Globus pallidus (tissue), 1 donor: ENCODE results near the gene AAK1.
"Not testable (repeated sequence)": the region's sequence is repeated elsewhere in the genome, so short reads cannot be mapped to it uniquely, and the experiment has no call there.

Experiments
- DNase-seq: peaks from one replicate; pipeline ENCODE4 v3.0.0-alpha.2; 2015; ENCODE audit warnings: low spot score

Gene AAK1

DNA sequence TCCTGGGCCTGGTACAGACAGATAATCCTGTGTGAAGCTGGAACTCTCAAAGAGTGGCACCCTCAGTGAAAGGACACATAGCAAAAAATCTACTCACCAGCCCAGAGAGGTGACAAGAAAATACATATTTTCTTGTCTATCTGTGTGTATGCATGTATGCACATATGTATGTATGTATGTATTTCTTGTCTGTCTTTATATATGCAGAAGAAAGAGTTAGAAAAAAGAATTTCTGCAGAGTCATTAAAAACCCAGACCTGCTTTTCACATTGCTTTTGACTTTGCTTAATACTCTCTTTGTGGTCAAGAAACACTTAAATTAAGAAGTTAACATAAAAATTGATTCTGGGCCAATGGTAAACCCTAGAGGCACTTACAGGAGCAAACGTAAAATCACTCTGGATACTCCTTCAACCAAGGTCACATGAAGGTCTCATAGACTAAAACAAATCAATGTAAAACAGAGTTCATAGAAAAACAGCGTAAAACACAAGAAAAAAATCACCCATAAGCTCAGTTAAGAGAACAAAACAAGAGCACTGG, 16.5 kb upstream of the AAK1 start:
- no peak for DNase-seq

DNA sequence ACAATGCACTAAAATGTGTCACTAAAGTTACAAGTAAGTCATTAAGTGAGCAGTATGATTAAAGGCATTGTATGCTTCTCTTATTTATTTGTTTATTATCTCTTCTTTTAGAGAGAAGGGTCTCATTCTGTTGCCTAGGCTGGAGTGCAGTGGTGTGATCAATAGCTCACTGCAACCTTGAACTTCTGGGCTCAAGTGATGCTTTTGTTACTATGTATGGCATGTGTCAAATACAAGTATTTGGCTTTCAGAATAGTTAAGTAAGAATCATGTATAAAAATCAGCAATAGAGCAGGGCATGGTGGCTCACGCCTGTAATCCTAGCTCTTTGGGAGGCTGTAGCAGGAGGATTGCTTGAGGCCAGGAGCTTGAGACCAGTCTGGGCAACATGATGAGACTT, 15.8 kb upstream of the AAK1 start:
- no peak for DNase-seq

DNA sequence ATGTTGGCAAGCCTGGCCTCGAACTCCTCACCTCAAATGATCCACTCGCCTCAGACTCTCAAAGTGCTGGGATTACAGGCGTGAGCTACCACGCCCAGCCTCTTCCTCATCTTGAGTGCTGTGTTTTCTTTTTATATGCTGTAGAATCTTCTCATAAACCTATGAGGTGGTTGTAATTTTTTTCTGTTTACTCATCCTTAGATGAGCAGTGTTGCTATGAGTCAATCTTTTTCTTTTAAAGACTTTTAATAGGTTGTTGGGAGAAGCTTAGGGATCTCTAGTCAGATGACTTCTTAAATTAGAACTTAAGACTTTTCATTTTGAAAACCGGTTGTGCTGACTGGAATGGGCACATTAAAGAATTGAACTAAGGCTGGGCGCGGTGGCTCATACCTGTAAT, 8.7 kb upstream of the AAK1 start:
- no peak for DNase-seq

DNA sequence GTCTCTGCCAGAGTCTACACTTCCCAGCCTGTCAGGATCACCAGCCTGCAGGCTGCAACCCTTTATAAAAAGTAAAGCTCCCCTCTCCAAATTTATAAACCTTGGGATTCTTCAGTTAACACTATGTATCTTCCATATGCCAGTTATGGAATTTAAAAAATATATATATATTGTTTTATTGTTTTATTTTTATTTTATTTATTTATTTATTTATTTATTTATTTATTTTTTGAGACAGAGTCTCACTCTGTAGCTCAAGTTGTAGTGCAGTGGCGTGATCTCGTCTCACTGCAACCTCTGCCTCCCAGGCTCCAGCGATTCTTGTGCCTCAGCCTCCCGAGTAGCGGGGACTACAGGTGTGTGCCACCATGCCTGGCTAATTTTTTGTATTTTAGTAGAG, 3.7 kb upstream of the AAK1 start:
- DNase-seq: not testable (repeated sequence)

DNA sequence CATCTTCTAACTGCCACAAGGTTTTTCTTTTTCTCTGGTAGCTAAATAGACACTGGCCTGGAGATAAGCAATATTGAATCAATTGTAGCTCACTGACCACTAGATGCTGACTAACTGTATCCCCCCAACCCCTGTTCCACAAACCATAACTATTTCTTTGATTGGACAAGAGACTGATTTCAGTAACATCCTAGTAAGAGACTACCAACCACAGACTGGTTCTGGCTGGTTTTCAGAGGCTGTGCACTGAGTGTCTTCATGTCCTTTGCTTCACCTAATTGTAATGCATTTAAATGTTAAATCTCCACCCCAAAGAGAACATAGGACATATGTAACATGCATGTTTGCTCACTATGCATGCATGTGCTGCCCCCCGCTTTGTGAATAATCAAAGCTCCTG, 3.2 kb upstream of the AAK1 start:
- DNase-seq: no peak

DNA sequence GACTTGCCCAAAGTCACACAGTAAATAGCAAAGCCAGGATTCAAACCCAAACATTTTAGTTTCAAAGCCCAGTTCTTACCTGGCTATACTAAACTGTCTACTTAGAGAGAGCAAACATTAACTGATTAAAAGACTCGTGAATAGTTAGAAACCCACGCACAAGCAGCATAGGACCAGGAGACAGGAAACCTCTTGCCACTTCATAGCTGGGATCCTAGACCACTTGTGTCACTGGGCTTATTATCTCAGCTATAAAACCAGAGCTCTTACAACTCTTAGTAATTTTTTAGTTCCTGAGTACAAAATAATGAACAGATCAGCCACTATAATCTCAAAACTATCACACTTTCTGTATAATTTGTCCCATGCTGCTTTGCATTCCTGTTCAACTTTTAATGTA, 2.4 kb upstream of the AAK1 start:
- no peak for DNase-seq

DNA sequence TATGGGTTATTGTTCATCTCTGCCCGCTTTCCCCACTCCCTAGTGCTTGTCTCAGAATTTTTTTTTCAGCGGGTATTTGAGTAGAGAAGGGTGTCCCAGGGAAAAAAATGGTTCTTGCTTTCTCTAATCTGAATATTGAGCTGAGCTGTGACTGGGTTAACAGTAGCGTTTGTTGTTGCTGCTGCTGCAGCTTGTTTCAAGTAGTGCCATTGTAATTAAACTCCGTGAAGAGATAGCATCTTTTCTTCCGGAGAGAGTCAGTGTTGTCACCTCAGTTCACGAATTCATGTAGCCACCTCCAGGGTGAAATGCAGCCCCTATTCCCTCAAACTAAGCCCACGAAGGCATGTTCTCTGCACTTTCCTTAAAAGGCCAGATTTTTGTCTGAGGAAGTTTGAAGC, 1.5 kb upstream of the AAK1 start:
- peak; percentile 47 for DNase-seq

DNA sequence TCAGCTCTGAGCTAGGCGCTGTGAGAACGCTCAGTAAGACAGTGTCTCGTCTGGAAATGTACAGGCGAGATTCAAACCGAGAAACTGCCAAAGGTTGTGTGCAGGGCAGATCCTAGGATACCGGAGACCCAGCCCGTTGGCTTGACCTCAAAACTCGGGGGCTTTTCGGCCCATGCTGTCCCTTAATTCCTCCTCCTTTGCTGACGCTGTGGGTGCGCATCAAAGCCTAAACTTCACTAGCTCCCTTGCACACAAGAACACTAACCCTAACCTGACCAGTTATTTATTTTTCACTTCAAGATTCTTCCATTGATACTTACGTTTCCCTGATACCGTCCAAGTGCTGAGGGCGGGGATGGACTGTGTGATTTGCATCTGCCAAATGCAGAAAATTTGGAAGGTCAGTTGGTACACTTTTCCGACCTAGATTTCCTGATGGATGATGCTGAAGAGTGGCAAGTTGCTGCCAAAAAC, 1.0 kb upstream of the AAK1 start:
- DNase-seq: no peak

DNA sequence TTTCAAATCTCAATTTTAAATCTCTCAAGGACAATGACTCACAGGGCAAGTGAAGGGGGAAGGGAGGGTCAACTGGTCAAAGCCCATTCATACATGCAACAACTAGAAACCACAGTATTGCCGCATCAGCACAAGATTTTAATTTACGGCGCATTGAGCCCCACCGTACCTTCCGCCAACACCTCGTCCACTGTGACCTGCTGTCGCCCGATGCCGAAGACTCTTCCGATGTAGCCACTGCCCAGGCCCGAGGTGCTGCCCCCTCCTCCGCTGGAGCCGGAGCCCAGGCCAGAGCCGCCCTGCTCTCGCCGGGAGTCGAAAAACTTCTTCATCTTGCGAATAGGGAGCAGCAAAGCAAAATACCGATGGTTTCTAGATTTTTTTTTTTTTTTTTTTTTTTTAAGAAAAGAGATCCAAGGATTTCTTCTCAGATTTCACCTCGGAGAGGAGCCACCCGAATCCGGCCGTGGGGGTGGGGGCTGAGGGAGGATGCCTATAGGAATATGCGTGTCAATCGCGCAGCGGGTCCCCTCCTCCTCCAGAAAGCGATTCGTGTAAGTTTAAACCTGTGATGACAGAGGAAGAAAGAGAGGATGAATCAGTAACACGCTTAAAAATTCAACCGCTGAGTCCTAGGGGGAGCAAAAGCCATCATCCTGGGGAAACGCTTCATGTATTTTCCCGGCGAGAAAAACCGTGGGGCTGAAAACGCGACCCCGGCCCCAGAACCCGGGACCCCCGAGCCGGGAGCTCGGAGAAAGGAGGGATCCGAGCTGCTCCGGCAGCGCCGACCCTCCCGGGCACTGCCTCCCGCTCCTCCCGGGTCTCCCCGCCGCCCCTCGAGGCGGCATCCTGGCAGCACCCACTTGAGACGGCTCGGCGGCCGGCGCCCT, 584 bp downstream of the AAK1 start:
- peak; percentile 56 for DNase-seq

DNA sequence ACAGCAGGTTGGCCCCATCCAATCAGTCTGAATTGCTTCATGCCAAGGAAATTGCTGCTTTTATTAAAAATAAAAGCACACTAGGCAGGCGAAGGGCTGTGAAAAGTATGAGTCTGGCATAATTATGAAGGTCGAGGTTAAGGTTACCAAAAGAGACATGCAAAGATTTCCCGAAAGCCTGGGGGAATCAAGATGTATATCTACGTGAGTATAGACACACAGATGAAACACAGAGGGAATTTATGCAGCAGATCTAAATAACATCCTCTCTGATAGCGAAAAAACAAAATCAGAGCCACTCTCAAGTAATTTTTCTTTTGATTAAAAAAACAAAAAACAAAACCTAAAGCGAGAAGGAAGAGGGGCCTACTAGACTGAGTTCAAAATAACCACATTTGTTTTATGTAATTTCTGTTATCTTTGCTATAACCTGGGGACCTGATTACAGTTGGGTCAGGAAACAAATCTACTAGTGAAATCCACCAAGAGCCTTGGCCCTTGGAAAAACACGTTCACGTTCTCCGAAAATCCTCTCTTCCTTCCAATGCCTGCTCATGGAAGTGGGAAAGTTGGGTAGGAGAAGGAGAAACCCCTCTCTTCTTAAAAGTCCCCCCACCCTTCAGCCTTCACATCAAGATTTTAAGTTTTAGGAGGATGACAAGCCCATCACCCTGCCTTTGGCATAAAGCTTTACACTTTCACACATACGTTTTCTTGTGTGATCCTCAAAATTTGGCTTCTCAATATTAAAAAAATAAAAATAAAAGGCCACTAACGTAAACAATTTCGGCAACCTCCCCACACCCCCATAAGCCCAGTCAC, 1.4 kb downstream of the AAK1 start:
- DNase-seq: no peak

DNA sequence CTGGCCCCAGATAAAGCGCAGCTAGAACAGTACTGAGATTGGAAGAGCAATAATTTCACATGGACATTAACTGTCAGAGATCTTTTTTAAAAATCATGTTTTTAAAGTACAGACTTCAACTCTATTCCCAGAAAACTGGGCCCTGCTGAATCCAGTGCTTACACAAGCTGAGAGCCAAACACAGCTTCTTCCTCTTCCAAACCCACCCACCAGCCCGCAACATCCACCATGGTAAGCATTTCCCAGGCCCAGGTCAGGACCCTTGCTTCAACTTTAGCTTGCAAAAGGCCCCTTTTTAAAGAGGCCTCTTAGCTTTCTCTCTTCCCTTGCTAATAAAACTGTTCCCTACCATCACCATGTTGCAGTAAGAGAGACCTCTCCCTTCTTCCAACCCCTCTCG, 2.1 kb downstream of the AAK1 start:
- DNase-seq: no peak

DNA sequence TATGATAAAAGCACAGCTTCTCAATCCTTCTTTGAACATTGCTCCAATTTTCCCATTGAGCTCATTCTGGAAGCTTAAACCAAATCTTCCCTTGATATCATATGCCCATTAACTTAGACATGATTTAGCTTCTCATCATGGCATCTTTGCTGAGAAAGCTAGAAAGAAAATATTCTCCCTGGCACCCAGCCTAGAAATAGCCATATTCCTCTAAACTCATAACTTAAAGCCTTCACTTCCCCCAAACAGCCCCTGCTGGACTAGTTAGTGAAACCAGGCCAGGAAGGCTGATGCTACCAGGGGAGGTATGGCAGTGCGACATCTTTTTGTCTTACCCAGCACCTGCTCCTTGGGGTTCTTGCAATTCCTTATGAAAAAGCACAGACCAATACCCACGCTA, 4.3 kb downstream of the AAK1 start:
- DNase-seq: no peak

DNA sequence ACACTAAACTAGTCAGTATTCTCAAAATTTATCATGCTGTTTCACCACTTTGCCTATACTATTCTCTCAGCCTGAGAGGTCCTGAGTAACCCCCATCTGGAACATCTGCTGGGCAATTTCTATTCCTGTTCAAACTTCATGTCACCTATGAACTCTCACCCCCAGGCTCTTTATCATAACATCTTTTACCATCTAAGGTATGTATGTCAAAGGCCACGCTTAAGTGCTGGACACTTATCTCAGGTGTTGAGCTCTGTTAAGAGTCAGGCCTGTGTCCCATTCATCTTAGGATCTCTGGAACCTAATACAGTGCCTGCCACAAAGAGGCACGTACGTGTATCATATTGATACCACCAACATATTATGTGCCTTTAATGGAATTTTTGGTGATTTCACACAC, 4.9 kb downstream of the AAK1 start:
- DNase-seq: no peak

DNA sequence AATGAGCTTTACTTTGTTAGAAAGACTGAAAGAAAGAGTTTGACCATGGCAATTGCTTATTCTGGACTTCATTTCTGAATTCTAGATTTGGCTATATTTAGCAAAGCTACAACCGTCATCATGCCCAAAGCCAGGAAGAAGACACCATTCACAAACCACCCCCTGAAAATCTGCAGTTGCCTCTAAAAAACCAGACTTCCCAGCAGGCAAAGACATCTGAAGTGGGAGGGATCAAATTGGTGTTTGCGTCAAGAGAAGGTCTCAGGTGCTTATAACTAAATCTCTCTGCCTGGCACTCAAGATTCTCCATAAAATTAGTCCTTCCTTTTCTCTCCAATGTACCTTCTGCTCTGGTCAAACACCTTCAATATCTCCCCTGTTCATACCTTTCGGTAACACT, 5.6 kb downstream of the AAK1 start:
- no peak for DNase-seq

DNA sequence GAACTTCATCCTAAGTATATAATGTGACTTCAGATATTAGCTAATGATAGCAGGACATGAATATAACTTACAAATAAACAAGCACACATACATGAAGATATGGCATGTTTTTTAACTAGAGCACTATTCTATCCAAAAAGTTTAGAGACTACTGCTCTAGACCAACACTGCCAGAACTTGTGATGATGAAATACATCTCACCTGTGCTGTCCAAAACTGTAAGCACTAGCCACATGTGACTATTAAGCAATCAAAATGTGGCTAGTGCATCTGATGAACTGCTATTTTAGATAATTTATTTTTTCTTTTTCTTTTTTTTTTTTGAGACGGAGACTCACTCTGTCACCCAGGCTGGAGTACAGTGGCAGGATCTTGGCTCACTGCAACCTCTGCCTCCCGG, 7.1 kb downstream of the AAK1 start:
- DNase-seq: no peak

DNA sequence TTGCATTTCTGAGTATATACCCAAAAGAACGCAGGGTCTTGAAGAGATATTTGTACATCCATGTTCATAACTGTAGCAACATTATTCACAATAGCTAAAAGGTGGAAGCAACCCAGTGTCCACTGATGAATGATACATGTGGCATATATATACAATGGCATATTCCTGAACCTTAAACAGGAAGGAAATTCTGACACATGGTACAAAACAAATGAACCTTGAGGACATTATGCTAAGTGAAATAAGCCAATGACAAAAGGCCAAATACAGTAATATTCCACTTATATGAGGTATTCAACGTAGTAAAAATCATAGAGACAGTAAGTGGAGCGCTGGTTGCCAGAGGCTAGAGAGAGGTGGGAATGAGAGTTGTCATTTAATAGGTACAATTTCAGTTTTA, 8.1 kb downstream of the AAK1 start:
- DNase-seq: no peak

DNA sequence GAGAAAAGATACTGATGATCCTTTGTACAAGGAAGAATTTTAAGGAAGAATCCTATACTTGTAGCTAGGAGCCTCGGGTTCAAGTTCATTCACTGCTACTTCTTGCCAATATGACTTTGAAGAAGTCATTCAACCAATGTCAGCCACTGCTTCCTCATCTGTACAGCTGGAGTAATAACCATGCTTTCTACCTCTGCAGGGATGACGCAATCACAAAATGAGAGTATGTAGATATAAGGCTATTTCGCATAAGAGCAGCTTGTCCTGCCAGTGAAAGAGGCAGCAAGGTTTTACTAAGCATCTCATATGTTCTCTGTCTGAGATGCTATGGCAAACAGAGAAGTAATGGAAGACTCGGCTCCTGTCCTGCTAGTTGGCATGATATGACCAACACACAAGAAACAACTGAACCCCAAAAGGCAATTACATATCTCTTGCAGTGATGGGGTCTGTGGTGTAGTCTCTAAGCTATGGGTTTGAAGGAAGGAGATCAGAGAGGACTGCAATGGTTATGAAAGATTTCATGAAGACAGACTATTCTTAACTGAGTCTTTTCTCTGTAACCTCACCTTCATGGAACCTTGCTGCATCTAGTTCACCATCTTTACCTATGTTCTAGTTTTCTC, 9.2 kb downstream of the AAK1 start:
- no peak for DNase-seq

DNA sequence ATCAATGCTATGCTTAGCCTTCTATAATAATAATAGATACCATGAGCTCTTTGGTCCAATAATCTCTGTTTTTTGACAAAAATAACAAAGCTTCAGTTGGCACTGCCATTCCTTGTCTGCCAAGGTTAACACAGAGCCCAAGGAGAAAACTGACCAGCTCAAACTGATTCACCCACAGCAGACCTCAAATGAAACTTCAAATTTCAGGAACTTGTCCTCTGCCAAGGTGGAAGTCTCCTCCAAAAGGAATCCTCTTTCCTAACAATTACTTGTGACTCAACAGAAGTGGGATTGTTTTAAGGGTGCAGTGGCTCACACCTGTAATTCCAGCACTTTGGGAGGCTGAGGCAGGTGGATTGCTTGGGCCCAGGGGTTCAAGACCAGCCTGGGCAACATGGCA, 12.1 kb downstream of the AAK1 start:
- DNase-seq: no peak

DNA sequence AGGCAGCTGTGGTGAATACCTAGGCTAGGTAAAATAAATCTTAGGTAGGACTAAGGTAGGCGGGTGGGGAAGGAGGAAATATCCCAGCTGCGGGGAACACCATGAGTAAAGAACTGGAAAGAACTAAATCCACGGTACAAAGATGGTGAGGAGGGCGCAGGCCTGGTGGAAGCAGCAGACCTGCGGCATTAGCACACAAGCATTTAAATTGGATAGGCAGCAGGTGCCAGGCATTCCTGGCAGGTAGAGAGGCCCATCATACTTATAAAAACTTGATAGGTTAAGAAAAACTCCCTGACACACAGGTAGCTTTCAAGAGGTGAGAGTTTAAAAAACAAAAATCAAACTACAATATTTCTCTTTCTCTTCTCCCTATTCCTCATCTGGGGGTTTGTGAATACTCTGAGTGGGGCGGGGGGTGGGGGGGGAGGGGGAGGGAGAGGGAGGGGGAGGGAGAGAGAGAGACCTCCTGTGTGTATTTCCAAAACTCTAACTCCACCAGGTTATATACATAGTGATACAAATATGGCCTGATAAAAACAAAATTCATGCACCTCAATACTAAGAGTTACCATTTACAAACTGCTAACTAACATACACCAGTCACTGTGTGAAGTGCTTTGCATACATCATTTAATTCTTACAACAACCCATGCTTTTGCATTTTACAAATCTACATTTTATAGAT, 13.5 kb downstream of the AAK1 start:
- DNase-seq: no peak

DNA sequence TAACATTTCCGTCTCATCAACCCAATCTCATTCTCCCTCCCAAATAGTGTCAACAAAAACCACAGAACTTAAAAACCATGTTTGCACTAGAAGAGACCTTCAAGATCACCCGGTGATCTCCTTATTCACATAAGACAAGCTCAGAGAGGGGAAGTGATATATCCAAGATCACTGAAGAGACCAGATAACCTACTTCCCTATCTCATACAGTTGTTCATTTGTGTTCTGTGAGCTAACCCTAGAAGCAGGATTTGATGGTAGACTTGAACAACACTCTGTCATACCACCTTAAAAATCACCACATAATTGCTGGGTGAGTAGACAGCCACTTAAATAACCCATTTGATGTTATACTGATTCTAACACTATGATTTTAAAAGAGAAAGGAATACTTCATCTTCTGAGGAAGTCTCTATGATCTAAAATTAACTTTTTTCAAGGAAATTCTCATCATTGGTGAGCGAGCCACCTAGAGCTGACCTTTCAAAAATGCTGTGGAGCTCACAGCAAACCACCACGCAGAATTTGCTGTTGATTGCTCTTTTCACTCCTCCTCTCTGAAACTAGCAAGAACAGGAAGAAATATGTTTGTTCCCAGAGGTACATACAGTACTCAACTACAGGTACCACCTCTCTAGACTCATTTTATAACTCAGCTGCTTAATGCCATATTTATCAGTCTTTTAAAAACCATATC, 15.1 kb downstream of the AAK1 start:
- no peak for DNase-seq

DNA sequence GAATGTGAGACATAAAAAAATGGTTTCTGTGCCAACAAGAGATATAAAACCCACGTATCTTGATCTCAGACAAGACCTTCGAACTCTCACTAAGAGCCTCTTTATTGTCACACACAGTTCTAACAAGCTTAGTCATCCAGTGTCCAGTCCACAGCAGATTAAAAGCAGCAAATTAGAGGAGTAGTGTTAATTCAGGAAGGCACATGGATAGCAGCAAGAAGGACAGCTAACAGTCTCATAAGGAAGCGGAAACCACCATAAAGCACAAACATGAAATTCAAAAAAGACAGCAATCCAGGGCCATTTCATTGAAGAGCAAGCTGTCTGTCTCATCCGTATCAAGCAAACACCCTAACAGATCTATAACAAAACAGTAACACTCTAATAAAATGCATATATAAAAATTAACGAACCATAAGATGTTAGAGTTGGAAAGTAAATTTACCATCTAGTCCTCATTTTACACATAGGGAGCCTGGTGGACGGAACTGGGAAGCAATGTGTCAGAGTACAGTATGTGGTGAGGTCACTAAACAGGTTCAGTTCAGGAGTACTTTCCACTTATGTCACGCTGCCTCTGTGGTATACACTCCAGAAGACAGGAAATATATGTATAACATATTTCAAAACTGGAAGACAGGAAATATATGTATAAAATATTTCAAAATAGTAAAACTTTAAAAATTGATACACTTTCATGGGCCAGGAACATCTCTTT, 18.3 kb downstream of the AAK1 start:
- no peak for DNase-seq
